Mammary epithelial cell (primary cell): ENCODE measurements around the gene ATXN10.

Source experiments
- EZH2 ChIP-seq: IDR thresholded peaks from 2 replicates; pipeline ENCODE4 v1.6.1; 2012; ENCODE audit warnings: low read length, inconsistent platforms, borderline replicate concordance
- TF ChIP-seq, protein P1 (sequence below), 2 donors: IDR thresholded peaks in 1 of 2; conservative IDR thresholded peaks in 1 of 2; 2 replicates each; pipeline ENCODE4 v1.5.1; 2011 to 2012; ENCODE audit warnings: inconsistent platforms in 2 of 2, low read length in 2 of 2, mild to moderate bottlenecking in 2 of 2, control low read depth in 1 of 2, low read depth in 1 of 2; ENCODE audit not compliant: insufficient read depth in 1 of 2; ENCODE audit errors: extremely low read depth in 1 of 2

GRCh38 chr22:45757068-45757467 is 85.4 kb downstream of the ATXN10 start:
- TF ChIP-seq, protein P1, sequence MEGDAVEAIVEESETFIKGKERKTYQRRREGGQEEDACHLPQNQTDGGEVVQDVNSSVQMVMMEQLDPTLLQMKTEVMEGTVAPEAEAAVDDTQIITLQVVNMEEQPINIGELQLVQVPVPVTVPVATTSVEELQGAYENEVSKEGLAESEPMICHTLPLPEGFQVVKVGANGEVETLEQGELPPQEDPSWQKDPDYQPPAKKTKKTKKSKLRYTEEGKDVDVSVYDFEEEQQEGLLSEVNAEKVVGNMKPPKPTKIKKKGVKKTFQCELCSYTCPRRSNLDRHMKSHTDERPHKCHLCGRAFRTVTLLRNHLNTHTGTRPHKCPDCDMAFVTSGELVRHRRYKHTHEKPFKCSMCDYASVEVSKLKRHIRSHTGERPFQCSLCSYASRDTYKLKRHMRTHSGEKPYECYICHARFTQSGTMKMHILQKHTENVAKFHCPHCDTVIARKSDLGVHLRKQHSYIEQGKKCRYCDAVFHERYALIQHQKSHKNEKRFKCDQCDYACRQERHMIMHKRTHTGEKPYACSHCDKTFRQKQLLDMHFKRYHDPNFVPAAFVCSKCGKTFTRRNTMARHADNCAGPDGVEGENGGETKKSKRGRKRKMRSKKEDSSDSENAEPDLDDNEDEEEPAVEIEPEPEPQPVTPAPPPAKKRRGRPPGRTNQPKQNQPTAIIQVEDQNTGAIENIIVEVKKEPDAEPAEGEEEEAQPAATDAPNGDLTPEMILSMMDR (conservative IDR thresholded peaks at IDR 0.05 in 1 of 2, IDR thresholded peaks at IDR 0.05 in 1 of 2; ENCODE audit: extremely low read depth in 1 of 2, insufficient read depth in 1 of 2, low read depth in 1 of 2, low read length in 2 of 2), result no peak
- no peak for TF ChIP-seq EZH2
